Gastroesophageal sphincter (tissue), 3 donors: Measurements from ENCODE around the gene ISG20.

ENCODE experiments used
- CTCF ChIP-seq, 4 experiments: fragments of 200-600 bp in 2 of 4; fragments of 450-650 bp in 2 of 4; sonication (generic) in 1 of 4; IDR thresholded peaks; one replicate each; pipeline ENCODE4 v1.5.1; 2017 to 2019; ENCODE audit warnings: antibody characterized with exemption in 4 of 4, mild to moderate bottlenecking in 2 of 4, moderate library complexity in 2 of 4
- EP300 ChIP-seq: sonication (generic); formaldehyde crosslinking; IDR thresholded peaks from one replicate; pipeline ENCODE4 v1.6.1; 2017; ENCODE audit warnings: antibody characterized with exemption, mild to moderate bottlenecking
- POLR2A ChIP-seq, 2 donors: fragments of 450-650 bp; IDR thresholded peaks; one replicate each; pipeline ENCODE4 v1.6.1; 2017; ENCODE audit warnings: antibody characterized with exemption in 2 of 2, mild to moderate bottlenecking in 2 of 2, moderate library complexity in 1 of 2
- POLR2AphosphoS5 ChIP-seq: sonication (generic); formaldehyde crosslinking; IDR thresholded peaks from one replicate; pipeline ENCODE4 v1.6.1; 2017; ENCODE audit warnings: antibody characterized with exemption

- TF ChIP-seq CTCF (IDR thresholded peaks at IDR 0.05) (no peak), POLR2A (IDR thresholded peaks at IDR 0.05) (no peak), EP300 (no peak), POLR2AphosphoS5 (no peak)
Observed at GRCh38 chr15:88613074-88613944, 25.5 kb upstream of the ISG20 start.
